HuH-7 (cell line): ENCODE measurements around the gene PHF12.
"Not testable (repeated sequence)": the region's sequence is repeated elsewhere in the genome, so short reads cannot be mapped to it uniquely, and the experiment has no call there.

ENCODE experiments used
- DNase-seq: peaks from one replicate; pipeline ENCODE4 v3.0.0; 2011; ENCODE audit warnings: low spot score

The PHF12 gene

DNA sequence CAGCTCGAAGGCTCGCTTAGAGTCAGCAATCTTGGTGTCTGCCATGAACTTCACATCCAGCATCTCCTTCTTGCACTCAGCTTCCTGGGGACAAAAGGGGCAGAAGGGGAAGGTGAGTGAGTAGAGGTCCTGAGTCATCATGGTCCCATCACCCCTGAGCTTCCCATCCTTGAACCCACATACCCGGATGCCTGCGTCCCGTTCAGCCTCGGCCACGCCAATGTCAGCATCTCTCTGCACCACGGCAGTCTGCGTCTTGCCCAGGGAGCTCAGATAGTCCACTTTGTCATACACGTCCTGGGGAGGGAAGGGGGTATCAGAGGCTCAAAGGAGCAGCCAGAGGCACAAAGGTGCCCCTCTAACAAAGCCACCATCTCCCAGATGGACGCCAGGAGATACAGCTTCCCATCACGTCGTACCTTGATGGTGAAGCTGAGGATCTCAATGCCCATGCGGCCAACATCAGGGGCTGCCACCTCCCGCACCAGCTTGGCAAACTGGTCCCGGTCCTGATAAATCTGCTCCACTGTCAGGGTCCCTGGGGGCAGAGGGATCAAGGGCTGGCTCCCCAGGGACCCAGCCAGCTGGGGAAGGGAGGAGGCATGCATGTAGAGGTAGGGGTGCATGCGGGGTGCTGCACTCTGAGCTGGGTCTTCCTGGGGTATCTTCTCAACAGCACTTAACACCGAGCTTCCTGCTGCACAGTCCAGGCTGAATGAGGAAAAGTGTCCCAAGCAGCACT is 69.0 kb downstream of the PHF12 start:
- DNase-seq: no peak

DNA sequence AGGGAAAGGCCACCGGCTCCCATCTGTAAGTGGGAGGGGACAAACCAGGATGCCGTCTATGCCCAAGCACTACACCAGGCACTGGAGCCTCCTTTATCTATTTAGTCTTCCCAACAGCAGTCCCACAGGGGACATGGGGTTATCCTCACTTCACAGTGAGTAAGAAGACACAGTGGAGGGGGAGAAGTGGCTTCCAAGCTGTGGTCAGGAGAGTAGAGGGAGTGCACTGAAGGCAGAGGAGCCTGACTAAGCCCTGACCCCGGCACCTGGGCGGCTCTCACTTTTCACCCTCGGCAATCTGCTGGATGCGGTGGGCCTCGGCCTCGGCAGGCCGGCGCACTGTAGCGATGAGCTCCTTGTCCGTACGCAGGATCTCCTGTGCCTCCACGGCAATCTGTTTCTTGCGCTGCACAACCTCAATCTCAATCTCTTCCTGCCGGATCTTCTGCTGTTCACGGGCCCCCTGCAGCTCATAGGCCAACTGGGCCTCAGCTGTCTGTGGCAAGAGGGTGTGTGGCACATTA is 69.7 kb downstream of the PHF12 start:
- no peak for DNase-seq

DNA sequence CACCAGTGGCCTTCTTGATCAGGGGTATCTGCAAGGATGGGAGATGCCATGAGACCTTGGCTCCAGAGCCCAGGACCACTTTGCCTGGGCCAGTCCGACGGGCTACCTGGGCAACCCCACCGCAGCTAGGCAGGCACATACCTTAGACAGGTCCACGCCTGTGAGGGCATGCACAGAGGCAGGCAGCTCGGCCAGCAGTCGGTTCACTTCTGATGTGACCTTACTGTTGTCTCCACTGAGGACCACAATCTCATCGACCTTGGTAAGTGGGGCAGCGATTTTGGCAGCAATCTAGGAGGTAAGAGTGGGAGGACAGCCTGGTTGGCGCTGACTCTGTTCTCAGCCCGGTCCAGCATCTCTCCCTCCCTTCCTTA is 70.8 kb downstream of the PHF12 start:
- DNase-seq: no peak

DNA sequence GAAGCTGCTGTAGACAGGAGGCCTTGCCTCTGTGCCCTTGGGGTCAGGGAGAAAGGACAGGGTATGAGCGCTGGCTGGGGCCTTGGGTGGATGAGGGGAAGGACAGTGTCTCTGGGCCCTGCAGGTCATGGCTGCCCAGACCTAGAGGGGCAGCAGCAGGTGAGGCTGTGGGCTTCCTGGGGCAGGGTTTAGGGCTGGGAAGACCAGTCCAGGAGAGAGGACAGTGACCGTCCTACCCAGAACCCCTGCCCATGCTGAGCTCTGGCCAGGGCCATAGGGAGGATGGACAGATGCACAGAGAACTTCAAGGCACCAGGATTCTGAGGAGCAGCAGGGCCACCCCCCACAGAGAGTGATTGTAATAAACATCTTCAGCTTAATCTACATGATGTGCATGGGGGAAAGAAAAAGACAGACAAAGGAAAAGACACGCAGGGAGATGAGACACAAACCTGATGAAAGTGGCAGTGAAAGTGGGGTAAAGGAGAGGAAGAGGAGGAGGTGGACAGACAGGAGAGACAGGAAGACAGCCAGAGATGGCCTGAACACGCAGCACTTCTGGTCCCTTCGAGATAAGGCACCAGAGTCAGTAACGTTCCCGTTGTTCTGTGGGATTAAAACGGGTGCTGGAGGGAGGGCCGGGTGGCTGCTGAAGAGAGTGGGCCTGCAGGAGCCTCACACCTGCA is 71.3 kb downstream of the PHF12 start:
- no peak for DNase-seq

DNA sequence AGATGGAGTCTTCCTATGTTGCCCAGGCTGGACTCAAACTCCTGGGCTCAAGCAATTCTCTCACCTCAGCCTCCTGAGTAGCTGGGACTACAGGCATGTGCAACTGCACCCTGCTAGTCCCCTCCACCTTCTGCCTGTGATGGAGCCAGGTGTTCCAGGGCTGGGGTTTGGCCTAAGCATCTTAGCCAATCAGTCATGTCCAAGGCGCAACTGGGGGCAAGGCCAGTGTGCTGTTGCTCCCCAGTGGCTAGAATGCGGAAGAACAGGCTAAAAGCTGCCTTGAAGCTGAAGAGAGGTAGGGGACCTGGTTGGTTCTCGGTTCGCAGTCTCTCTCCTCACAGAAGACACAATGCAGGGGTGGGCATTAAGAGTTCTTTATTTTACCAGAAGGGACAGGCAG is 72.3 kb downstream of the PHF12 start:
- DNase-seq: peak; percentile 81

DNA sequence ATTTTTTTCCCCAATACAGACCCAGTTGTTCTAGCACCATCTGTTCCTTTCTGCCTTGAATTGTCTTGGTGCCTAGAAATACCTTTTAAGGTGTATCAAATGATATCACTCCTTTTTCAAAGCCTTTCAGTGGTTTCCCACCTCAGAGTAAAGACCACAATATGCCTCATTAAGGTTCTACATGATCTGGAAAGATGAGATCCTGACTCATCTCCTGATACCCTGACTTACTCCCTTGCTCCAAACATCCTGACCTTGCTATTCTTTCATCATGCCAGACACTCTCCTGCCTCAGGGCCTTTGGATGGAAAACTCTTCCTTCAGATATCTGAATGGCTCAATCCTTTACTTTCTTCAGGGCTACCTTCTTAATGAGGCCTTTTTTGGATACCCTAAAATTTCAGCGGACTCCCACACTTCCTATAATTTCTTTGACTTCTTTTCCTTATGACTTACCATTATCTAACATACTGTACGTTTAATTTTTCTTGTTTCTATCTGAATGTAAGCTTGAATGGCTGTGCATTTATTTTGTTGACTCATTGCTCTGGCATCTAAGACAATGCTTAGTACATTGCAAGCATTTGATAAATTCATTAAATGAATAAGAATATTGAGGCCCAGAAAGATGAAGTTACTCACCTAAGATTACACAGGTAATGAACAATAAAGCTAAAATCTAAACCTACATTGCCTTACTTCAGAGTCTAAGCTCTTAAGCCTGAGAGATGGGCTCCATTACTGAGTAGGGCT is 73.0 kb downstream of the PHF12 start:
- no peak for DNase-seq

DNA sequence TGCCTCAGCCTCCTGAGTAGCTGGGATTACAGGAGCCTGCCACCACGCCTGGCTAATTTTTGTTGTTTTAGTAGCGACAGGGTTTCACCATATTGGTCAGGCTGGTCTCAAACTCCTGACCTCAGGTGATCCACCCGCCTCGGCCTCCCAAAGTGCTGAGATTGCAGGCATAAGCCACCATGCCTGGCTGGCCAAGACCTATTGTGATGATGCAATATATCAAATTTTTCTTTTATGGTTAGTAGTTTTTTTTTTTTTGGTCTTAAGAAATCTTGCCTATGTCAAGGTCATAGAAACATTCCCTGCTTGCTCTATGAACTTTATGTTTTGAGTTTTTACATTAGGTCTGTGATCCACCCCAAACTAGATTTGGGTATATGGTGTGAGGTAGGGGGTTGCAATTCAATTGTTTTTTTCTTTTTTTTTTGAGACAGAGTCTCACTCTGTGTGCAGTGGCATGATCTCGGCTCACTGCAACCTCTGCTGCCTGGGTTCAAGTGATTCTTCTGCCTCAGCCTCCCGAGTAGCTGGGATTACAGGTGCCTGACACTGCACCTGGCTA is 74.1 kb downstream of the PHF12 start:
- DNase-seq: not testable (repeated sequence)

DNA sequence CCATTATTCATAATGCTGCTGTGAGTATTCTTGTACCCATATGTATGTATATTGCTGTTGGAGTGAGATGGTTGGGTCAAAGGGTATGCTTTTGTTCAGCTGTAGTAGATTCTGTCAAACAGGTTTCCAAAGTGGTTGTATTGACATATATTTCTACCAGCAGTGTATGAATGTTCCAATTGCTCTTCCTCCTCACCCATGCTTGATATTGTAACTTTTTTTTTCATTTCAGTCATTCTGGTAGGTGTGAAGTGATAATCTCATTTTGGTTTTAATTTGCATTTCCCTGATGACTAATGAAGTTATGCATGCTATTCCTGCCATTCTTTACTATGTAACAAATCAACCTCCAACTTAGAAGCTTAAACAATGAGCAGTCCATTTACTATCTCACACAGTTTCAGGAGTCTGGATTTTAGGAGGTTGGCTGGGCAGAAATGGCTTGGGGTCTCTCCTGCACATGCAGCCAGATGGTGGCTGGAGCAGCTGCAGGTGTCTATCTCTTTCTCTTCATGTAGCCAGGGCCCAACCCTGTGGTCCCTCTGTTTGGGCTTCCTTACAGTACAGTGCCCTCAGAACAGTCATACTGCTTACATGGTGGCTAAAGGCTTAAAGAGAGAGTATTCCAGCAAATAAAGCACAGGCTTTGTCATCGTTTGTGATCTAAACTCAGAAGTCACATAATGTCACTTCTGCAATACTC is 75.3 kb downstream of the PHF12 start:
- DNase-seq: no peak

DNA sequence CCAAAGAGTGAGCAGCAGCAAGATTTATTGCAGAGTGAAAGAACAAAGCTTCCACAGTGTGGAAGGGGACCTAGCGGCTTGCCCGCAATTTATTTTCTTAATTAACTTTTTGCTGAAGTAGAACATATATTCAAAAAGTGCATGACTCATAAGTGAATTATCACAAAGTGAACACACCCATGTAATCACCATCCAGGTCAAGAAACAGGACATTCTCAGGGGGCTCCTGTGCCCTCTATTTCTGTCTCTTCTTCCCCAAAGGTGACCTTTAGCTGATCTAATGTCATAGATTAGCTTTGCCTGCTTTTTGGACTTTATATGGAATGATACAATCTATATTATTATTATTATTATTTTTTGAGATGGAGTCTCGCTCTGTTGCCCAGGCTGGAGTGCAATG is 76.6 kb downstream of the PHF12 start:
- DNase-seq: no peak

DNA sequence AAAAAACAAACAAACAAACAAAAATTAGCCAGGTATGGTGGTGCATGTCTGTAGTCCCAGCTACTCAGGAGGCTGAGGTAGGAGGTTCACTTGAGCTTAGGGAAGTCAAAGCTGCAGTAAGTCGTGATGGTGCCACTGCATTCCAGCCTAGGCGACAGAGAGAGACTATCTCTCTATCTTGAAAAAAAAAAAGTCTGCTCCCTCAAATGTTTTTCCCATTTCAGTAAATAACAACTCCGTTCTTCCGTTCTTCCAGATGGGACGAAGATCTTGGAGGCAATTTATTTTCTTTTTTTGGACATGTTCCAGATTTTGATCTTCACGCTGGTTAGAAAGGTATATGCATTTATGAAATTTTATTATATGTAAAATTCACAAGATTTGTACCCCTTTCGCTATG is 77.5 kb downstream of the PHF12 start:
- DNase-seq: no peak

DNA sequence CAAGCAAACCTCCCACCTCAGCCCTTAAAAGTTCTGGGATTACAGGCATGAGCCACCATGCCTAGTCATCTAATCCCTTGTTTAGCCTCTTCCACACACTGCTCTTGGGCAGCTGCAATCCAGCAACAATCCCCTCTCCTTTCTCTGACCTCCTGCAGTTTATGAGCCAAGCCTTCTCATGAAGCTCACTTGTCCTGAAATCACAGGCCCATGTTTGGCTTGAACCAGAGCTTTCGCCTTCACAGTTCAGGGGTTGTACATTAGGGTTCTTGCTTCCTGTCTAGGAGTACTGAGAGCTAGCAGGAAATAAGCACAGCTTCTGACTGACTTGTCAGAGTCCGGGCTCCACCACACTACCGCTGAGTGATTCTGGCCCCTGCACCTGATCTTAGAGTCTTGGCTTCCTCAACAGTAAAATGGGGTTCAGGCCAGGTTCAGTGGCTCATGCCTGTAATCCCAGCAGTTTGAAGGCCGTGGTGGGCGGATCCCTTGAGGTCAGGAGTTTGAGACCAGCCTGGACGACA is 80.2 kb downstream of the PHF12 start:
- DNase-seq: no peak

DNA sequence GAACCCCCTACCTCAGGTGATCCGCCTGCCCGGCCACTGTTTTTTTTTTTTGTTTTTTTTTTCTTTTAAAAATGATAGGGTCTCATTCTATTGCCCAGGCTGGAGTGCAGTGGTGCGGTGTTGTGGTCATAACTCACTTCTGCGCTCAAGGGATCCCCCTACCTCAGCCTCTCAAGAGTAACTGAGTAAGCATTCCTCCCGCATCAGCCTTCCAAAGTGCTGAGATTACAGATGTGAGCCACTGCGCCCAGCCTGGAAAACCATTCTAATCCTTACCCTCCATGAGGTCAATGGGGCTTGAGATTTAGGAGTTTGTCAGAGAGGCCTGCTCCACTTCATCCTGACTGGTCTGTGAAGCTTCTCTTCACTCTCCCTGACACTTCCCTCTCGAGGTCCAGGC is 84.0 kb downstream of the PHF12 start:
- DNase-seq: no peak

DNA sequence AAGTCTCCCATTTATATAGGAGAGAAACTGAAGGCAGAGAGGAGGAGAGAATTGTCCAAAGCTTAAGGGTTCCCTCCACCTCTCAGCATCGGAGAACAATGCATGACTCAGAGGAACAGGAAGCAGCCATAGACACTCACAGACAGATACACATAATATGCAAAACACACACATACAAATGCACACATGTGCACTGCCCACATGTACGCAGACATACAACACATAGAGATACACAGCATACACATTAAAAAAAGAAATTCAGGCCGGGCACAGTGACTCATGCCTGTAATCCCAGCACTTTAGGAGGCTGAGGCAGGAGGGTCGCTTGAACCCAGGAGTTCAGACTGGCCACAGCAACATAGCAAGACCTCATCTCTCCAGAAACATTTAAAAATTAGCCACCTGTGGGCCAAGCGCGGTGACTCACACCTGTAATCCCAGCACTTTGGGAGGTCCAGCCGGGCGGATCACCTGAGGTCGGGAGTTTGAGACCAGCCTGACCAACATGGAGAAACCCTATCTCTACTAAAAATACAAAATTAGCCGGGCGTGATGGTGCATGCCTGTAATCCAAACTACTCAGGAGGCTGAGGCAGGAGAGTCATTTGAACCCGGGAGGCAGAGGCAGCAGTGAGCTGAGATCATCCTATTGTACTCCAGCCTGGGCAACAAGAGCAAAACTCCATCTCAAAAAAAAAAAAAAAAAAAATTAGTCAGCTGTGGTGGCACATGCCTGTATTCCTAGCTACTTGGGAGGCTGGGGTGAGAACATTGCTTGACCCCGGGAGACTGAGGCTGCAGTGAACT is 85.2 kb downstream of the PHF12 start:
- no peak for DNase-seq

DNA sequence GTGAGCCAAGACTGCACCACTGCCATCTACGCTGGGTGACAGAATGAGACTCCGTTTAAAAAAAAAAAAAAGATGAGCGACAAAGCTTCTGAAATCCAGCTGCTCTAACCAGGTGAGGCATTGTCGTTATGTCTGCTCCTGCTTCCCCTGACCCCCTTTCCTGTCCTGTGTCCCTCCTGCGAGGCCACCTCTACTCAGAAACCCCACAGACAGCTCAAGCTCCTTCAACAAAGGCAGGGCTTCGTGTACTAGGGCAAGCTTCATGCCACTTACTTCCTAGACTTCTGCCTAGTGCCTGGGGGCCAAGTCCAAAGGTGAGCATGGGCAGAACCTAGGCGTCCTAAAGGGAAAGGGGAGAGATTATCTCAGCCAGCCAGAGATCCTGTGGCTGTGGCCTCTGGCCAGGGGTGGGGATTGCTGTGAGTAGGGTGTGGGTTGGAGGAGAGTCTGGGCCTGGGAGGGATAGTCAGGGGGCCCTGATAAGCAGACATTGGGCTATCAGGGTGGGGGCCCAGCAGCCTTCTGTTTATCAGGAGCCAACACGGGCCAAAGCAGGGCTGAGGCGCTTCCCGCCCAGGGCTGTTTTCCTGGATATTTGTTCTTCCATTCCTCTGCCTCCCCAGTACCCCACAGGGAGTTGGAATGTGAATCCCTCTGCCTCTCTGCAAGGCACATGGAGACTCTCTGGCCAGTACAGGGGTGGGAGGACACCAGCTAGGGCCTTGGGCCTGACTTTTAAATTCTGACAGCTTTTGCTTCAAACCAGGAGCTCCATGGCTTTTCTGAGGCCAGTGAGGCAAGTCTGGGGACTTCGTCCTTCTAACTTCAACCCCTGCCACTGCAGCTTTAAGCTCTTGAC is 86.1 kb downstream of the PHF12 start:
- peak; percentile 53 for DNase-seq

DNA sequence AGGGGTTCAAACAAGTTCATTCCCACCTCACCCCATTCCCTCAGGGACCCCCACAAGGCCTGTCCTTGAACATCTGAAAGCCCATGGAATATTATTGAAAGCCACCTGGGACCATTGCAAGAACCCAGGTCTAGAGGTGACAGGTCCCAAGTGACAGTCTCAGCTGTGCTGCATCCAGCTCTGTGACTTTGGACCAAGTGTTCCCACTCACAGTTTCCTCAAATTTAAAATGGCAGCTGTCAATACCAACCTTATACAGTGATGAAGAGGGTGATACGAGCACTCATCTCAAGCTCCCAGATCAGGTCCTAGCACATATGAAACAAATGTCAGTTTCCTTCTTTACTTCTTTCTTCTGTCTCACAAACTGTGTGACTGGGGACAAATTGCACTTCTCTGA is 87.4 kb downstream of the PHF12 start:
- no peak for DNase-seq

DNA sequence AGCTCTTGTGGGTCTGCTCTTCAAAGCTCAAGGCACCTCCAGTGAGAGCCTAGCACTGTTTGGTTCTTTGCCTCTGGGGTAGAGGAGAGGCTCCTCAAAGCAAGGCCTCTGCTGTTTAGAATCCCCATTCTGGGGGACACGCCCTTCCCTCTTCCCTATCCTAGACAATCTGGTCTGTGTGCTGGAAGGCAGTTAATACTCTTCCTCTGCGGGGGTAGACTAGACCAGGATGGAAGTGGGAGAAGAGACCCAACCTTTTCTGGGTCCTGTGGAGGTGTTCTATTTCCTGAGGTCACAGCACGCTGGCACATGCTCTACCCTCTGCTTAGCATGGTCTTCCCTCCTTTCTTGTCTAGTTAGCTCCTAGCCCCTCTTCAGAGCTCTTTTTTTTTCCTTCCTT is 88.8 kb downstream of the PHF12 start:
- no peak for DNase-seq

DNA sequence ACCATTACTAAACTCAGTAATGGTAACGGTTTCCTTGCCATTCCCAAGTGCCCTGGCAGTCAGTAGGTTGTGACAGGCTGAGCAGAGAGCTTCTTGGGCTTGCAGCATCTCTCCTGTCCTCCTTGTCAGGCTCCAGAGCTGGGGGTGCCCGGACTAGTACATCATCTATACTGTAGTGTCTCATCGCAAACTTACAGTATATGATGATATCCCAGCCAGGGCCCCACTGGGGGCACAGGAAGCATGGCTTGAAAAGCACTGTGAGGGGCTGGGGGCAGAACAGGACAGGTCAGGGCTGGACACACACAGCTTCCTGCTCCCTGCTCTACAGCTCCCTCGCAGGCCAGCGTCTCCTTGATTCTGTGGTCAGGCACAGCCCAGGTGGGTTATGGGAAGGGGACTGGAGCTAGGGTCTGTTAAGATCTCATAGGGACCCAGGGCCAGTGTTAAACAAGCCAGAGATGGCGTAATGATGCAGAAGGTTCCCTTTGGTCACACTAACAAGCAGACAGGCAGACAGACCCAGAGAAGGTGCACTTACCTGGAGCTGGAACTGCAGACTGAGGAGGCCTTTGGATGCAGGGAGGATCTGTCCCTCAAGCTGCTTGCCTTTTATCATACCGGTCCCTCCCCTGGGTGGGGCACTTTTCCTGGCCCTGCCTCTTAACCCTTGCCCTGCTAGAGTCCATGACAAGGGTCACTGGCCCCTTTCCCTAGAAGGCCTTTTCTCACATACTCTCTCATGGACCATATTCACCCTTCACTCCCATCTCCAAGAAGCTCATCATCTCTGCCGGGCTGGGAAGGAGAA is 89.7 kb downstream of the PHF12 start:
- DNase-seq: no peak

DNA sequence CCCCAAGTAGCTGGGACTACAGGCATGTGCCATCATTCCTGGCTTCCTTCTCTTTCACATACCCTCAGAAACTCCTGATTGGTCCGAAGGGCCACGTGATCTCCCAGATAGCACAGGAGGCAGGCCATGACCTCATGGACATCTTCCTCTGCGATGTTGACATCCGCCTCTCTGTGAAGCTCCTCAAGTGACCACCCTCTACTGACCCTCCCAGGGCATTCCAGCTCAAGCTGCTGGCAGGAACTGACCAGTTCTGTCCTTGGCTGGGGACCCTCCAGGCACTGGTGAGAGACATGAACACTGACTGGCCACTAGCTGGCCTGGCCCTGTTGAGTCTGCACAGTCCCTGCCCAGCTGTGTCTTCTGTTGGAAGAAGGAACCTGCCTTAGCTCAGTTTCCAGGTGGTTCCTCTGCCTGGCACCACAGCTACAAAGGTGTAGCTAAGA is 90.9 kb downstream of the PHF12 start:
- no peak for DNase-seq

DNA sequence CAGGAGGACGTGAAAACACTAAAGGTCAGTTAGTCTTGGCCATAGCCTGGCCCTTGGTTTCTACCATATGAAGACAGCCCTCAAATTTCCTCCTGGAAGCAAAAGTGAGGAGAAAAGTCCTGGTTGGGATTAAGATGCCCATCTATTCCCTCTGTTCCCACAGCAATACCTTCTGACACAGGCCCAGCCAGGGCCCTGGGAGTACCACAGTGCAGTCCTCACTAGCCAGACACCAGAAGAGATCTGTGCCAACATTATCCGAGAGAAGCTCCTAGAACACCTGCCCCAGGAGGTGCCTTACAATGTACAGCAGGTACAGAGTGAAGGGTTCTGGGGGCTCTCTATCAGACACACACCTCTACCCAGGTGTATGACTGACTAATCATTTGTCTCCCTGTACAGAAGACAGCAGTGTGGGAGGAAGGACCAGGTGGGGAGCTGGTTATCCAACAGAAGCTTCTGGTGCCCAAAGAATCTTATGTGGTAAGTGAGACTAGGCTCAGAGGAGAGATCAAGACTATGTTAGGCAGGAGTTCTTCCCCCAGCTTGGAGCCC is 92.4 kb downstream of the PHF12 start:
- DNase-seq: no peak
